ENCODE results near the gene TMEM238. TPM values are rescaled to one million over a fixed set of nuclear protein-coding genes. Genes with fewer than 3 reads are reported as not detected.

Gene TMEM238
- total and polyA plus RNA-seq, 2 donors (not counting 3 experiments of a cell fraction or from before 2014, with no cell fraction given), result 0.18 to 0.35 TPM

GRCh38 chr19:55352040-55352439 is 32.1 kb downstream of the TMEM238 start:
- peaks cover 24 to 31% of the 10 kb centered on the region in 2 experiments for H3K27me3 ChIP-seq (ENCODE audit: control insufficient read depth in 2 of 2, insufficient read depth in 2 of 2, low read length in 2 of 2)
- CTCF ChIA-PET, result no interaction called here
- FAIRE-seq (no peak), DNase-seq (ENCODE audit: low read depth, low spot score) (no peak)
- no peaks in the 10 kb centered on the region for H3K36me3 ChIP-seq (ENCODE audit: control insufficient read depth in 2 of 2, extremely low read depth in 1 of 2, insufficient read depth in 2 of 2, low read length in 2 of 2)
- H2AFZ ChIP-seq (ENCODE audit: low read depth, low read length), result no peak overlapping the region
- peaks cover 4% of the 10 kb centered on the region for H3K4me1 ChIP-seq (ENCODE audit: control insufficient read depth, extremely low read depth, insufficient read depth, low read length)
- POLR2A ChIA-PET, result no interaction called here
- BruUV-seq (replicated peaks), result no TSS peak
- no peak overlapping the region for H3K4me3 ChIP-seq (replicated peaks in 1 of 3; ENCODE audit: insufficient read depth in 1 of 3, low read depth in 1 of 3, low read length in 3 of 3)
- no peak overlapping the region for H3K9ac ChIP-seq (replicated peaks; ENCODE audit: extremely low read depth, insufficient read depth, low read length)
- H3K27ac ChIP-seq (ENCODE audit: insufficient read depth, low read depth, low read length), result no peak overlapping the region
- H3K9me3 ChIP-seq (replicated peaks; ENCODE audit: control insufficient read depth, insufficient read depth, low read length), result no peaks in the 10 kb centered on the region
- H3K4me2 ChIP-seq (ENCODE audit: insufficient read depth, low read length), result no peak overlapping the region
- TF ChIP-seq GATA2 (IDR thresholded peaks at IDR 0.05; ENCODE audit: insufficient read depth, insufficient read length, low read depth, low read length) (no peak), CTCF (IDR thresholded peaks at IDR 0.05; ENCODE audit: extremely low read depth in 1 of 2, insufficient read depth in 1 of 2, low read depth in 1 of 2, low read length in 2 of 2) (no peak)
- dilution Hi-C loops (cut with MboI; ENCODE audit: extremely low pct_ligation_motif_present, low sequenced_read_pairs), result no loop called here
- no peaks in the 10 kb centered on the region for H3K9me1 ChIP-seq (replicated peaks; ENCODE audit: control insufficient read depth, extremely low read depth, insufficient read depth, low read length)
- intact Hi-C loops (cut with micrococcal nuclease), result no loop called here
- H3K79me2 ChIP-seq (ENCODE audit: control insufficient read depth, insufficient read depth, low read length), result no peaks in the 10 kb centered on the region
- H4K20me1 ChIP-seq (replicated peaks; ENCODE audit: control insufficient read depth, extremely low read depth, insufficient read depth, low read length), result no peaks in the 10 kb centered on the region

GRCh38 chr19:55350620-55351315 is 33.3 kb downstream of the TMEM238 start:
- no peaks in the 10 kb centered on the region for H4K20me1 ChIP-seq (replicated peaks; ENCODE audit: control insufficient read depth, extremely low read depth, insufficient read depth, low read length)
- H3K9me3 ChIP-seq (replicated peaks; ENCODE audit: control insufficient read depth, insufficient read depth, low read length), result no peaks in the 10 kb centered on the region
- no peak overlapping the region for H3K4me3 ChIP-seq (replicated peaks in 1 of 3; ENCODE audit: insufficient read depth in 1 of 3, low read depth in 1 of 3, low read length in 3 of 3)
- no peaks in the 10 kb centered on the region for H3K79me2 ChIP-seq (ENCODE audit: control insufficient read depth, insufficient read depth, low read length)
- POLR2A ChIA-PET, result no interaction called here
- DNase-seq (ENCODE audit: low read depth, low spot score) (no peak), FAIRE-seq (no peak)
- intact Hi-C loops (cut with micrococcal nuclease) (no loop called here), dilution Hi-C loops (cut with MboI; ENCODE audit: extremely low pct_ligation_motif_present, low sequenced_read_pairs) (no loop called here)
- H3K36me3 ChIP-seq (ENCODE audit: control insufficient read depth in 2 of 2, extremely low read depth in 1 of 2, insufficient read depth in 2 of 2, low read length in 2 of 2), result no peaks in the 10 kb centered on the region
- no peak overlapping the region for H3K9ac ChIP-seq (replicated peaks; ENCODE audit: extremely low read depth, insufficient read depth, low read length)
- no peak overlapping the region for H2AFZ ChIP-seq (ENCODE audit: low read depth, low read length)
- no peak overlapping the region for H3K4me2 ChIP-seq (ENCODE audit: insufficient read depth, low read length)
- TF ChIP-seq GATA2 (IDR thresholded peaks at IDR 0.05; ENCODE audit: insufficient read depth, insufficient read length, low read depth, low read length) (no peak), MAX (IDR thresholded peaks at IDR 0.05; ENCODE audit: insufficient read depth, insufficient read length) (no peak), MYC (IDR thresholded peaks at IDR 0.05; ENCODE audit: low read depth, low read length) (no peak), CTCF (IDR thresholded peaks at IDR 0.05; ENCODE audit: extremely low read depth in 1 of 2, insufficient read depth in 1 of 2, low read depth in 1 of 2, low read length in 2 of 2) (no peak), JUN (IDR thresholded peaks at IDR 0.05; ENCODE audit: borderline replicate concordance, insufficient read depth, insufficient read length, low read depth) (no peak), FOS (IDR thresholded peaks at IDR 0.05; ENCODE audit: borderline replicate concordance, insufficient read depth, low read length) (no peak), POLR2A (IDR thresholded peaks at IDR 0.05; ENCODE audit: low read depth, low read length) (no peak), POLR2AphosphoS5 (IDR thresholded peaks at IDR 0.05; ENCODE audit: insufficient read depth, low read depth, low read length) (no peak), EZH2 (IDR thresholded peaks at IDR 0.05; ENCODE audit: borderline replicate concordance, low read depth, low read length, severe bottlenecking) (no peak)
- no TSS peak for BruUV-seq (replicated peaks)
- peaks cover 4% of the 10 kb centered on the region for H3K4me1 ChIP-seq (ENCODE audit: control insufficient read depth, extremely low read depth, insufficient read depth, low read length)
- CTCF ChIA-PET, result interaction anchor here (1.1 to 1.3 kb wide), 2 partner anchors 11 to 153 kb away, joined by 4 to 5 read pairs; partner anchors contain the start of gene KMT5C
- no peaks in the 10 kb centered on the region for H3K9me1 ChIP-seq (replicated peaks; ENCODE audit: control insufficient read depth, extremely low read depth, insufficient read depth, low read length)
- H3K27me3 ChIP-seq (ENCODE audit: control insufficient read depth in 2 of 2, insufficient read depth in 2 of 2, low read length in 2 of 2), result peaks cover 20 to 26% of the 10 kb centered on the region in 2 experiments
- H3K27ac ChIP-seq (ENCODE audit: insufficient read depth, low read depth, low read length), result no peak overlapping the region
